ENCODE results near the gene LHFPL6.

The LHFPL6 gene

GRCh38 chr13:39607876-39608275 is 4.9 kb upstream of the LHFPL6 start:
- TF ChIP-seq, protein P1, sequence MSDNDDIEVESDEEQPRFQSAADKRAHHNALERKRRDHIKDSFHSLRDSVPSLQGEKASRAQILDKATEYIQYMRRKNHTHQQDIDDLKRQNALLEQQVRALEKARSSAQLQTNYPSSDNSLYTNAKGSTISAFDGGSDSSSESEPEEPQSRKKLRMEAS (IDR thresholded peaks at IDR 0.05): no peak
- TF ChIP-seq NFIC (IDR thresholded peaks at IDR 0.05) (no peak), RAD21 (IDR thresholded peaks at IDR 0.05; ENCODE audit: low read depth) (no peak), CREB1 (IDR thresholded peaks at IDR 0.05; ENCODE audit: low read depth) (no peak), ZBTB7A (IDR thresholded peaks at IDR 0.05; ENCODE audit: low read depth) (no peak), EGR1 (IDR thresholded peaks at IDR 0.05) (no peak), TEAD4 (IDR thresholded peaks at IDR 0.05) (no peak), FOXM1 (IDR thresholded peaks at IDR 0.05; ENCODE audit: borderline replicate concordance, low read depth) (no peak)

GRCh38 chr13:39605677-39606320 is 2.8 kb upstream of the LHFPL6 start:
- TF ChIP-seq USF1 (IDR thresholded peaks at IDR 0.05) (no peak), FOXM1 (IDR thresholded peaks at IDR 0.05; ENCODE audit: borderline replicate concordance, low read depth) (no peak), YY1 (IDR thresholded peaks at IDR 0.05; ENCODE audit: low read depth) (no peak)

DNA sequence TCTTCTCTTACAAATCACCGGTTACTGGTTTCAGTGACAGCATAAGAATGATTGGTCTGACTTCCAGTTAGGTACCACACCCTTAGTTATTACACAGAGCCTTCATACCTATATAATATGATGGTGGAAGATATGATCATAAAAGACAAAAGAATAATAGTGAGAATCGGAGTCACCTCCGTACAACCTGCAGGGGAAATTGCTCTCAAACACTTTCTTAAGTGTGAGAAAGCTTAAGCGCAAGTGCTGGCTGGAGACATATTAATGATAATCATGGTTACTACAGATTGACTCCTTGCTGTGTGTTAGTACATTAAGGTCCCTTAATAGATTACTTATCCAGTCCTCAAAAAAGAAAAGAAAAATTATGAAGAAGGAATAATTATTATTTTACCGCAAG is 1.8 kb upstream of the LHFPL6 start:
- no peak for TF ChIP-seq ZBTB7A (IDR thresholded peaks at IDR 0.05; ENCODE audit: low read depth)
- TF ChIP-seq RAD21 (IDR thresholded peaks at IDR 0.05; ENCODE audit: low read depth): no peak
- TF ChIP-seq TEAD4 (IDR thresholded peaks at IDR 0.05): no peak
- TF ChIP-seq FOXM1 (IDR thresholded peaks at IDR 0.05; ENCODE audit: borderline replicate concordance, low read depth): no peak
- TF ChIP-seq NFIC (IDR thresholded peaks at IDR 0.05): no peak

- TF ChIP-seq YY1 (IDR thresholded peaks at IDR 0.05; ENCODE audit: low read depth): no peak
- no peak for TF ChIP-seq EGR1 (IDR thresholded peaks at IDR 0.05)
- TF ChIP-seq TCF12 (IDR thresholded peaks at IDR 0.05; ENCODE audit: low read depth): no peak
- TF ChIP-seq, protein P2, sequence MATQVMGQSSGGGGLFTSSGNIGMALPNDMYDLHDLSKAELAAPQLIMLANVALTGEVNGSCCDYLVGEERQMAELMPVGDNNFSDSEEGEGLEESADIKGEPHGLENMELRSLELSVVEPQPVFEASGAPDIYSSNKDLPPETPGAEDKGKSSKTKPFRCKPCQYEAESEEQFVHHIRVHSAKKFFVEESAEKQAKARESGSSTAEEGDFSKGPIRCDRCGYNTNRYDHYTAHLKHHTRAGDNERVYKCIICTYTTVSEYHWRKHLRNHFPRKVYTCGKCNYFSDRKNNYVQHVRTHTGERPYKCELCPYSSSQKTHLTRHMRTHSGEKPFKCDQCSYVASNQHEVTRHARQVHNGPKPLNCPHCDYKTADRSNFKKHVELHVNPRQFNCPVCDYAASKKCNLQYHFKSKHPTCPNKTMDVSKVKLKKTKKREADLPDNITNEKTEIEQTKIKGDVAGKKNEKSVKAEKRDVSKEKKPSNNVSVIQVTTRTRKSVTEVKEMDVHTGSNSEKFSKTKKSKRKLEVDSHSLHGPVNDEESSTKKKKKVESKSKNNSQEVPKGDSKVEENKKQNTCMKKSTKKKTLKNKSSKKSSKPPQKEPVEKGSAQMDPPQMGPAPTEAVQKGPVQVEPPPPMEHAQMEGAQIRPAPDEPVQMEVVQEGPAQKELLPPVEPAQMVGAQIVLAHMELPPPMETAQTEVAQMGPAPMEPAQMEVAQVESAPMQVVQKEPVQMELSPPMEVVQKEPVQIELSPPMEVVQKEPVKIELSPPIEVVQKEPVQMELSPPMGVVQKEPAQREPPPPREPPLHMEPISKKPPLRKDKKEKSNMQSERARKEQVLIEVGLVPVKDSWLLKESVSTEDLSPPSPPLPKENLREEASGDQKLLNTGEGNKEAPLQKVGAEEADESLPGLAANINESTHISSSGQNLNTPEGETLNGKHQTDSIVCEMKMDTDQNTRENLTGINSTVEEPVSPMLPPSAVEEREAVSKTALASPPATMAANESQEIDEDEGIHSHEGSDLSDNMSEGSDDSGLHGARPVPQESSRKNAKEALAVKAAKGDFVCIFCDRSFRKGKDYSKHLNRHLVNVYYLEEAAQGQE (IDR thresholded peaks at IDR 0.05; ENCODE audit: low read depth): no peak
- no peak for TF ChIP-seq TAF1 (IDR thresholded peaks at IDR 0.05; ENCODE audit: low read depth)
- no peak for TF ChIP-seq EP300 (IDR thresholded peaks at IDR 0.05; ENCODE audit: borderline replicate concordance)
- TF ChIP-seq CREB1 (IDR thresholded peaks at IDR 0.05; ENCODE audit: low read depth): no peak
- TF ChIP-seq USF1 (IDR thresholded peaks at IDR 0.05): no peak
- TF ChIP-seq CEBPB (IDR thresholded peaks at IDR 0.05): no peak
Observed at GRCh38 chr13:39603424-39603947, 493 bp upstream of the LHFPL6 start.

DNA sequence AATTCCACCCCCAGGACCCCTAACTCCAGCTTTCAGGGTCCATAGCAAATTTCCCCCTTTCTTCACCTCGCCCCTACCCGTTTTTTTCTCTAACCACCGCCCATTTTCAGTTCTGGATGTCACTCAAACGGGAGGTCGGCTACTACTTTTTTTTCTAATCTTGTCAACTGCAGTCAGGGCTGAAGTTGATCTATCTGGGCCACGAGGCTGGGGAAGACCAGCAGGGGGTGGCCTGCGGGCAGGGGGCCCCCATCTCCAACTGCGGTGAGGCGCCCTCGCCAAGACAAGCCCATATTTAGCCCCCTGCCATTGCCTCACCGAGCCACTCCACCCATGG is 748 bp downstream of the LHFPL6 start:
- no peak for TF ChIP-seq FOXM1 (IDR thresholded peaks at IDR 0.05; ENCODE audit: borderline replicate concordance, low read depth)
- TF ChIP-seq, protein P1 (IDR thresholded peaks at IDR 0.05): 0 out of 2 replicates have a peak, but pooled peaks have one; percentile 31

GRCh38 chr13:39601636-39602035 is 1.4 kb downstream of the LHFPL6 start:
- TF ChIP-seq TCF12 (IDR thresholded peaks at IDR 0.05; ENCODE audit: low read depth): no peak
- TF ChIP-seq, protein P1 (IDR thresholded peaks at IDR 0.05): no peak
- TF ChIP-seq USF1 (IDR thresholded peaks at IDR 0.05): no peak
- no peak for TF ChIP-seq NFIC (IDR thresholded peaks at IDR 0.05)
- TF ChIP-seq YY1 (IDR thresholded peaks at IDR 0.05; ENCODE audit: low read depth): no peak
- TF ChIP-seq RAD21 (IDR thresholded peaks at IDR 0.05; ENCODE audit: low read depth): no peak
- TF ChIP-seq EGR1 (IDR thresholded peaks at IDR 0.05): no peak

DNA sequence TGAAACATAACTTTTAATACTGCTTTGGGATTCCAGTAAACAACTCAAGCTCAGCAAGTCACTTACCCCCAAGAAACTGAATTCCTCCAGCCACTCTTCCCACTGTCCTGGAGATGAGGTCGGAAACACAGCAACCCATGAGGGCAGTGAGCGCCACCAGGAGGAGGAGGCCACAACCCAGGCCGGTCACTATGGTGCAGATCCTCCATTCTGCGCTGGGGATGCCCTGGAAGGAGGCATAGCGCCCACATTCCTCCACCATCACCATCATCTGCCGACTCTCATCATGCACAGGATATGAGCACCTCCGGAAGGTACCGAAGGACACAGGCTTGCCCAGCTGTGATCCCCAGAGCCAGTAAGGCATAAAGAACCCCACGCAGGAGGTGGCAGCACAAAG is 2.2 kb downstream of the LHFPL6 start:
- TF ChIP-seq FOXM1 (IDR thresholded peaks at IDR 0.05; ENCODE audit: borderline replicate concordance, low read depth): no peak
- TF ChIP-seq RAD21 (IDR thresholded peaks at IDR 0.05; ENCODE audit: low read depth): peak; percentile 22; the same call in 1 of the 2 replicates
- TF ChIP-seq NFIC (IDR thresholded peaks at IDR 0.05): no peak

- TF ChIP-seq TCF12 (IDR thresholded peaks at IDR 0.05; ENCODE audit: low read depth) (no peak), CEBPB (IDR thresholded peaks at IDR 0.05) (no peak), TAF1 (IDR thresholded peaks at IDR 0.05; ENCODE audit: low read depth) (no peak), ZBTB7A (IDR thresholded peaks at IDR 0.05; ENCODE audit: low read depth) (no peak), YY1 (IDR thresholded peaks at IDR 0.05; ENCODE audit: low read depth) (no peak), CREB1 (IDR thresholded peaks at IDR 0.05; ENCODE audit: low read depth) (no peak), TEAD4 (IDR thresholded peaks at IDR 0.05) (no peak), EP300 (IDR thresholded peaks at IDR 0.05; ENCODE audit: borderline replicate concordance) (no peak), RAD21 (IDR thresholded peaks at IDR 0.05; ENCODE audit: low read depth) (no peak)
Observed at GRCh38 chr13:39599842-39600241, 3.2 kb downstream of the LHFPL6 start.
